ENCODE data around the gene GABRB1. TPM values are rescaled to one million over a fixed set of nuclear protein-coding genes. Genes with fewer than 3 reads are reported as not detected.

Gene GABRB1
- total RNA-seq, 2 experiments from 2014 or later: not detected

DNA sequence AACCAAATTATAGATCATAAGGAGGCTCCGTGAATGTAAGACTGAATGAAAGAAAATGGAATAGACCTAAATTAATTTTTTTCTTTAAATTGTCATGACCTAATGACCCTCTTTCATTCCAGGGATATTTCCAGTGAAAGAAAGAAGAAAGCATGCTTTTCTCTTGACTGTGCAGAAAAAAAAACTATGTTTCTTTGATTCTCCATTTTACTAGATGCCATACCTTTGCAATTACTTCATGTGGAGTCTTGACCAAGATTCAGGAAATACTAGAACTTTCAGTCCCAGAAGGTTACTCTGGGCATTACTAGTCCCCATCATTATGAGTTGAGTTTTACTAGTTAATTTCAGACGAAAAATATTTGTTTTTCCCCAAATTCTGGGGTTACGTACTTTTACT is 438.6 kb downstream of the GABRB1 start:
- H3K36me3 ChIP-seq (ENCODE audit: insufficient read depth, low read length): no peaks in the 10 kb centered on the region
- no peaks in the 10 kb centered on the region for H3K79me2 ChIP-seq (ENCODE audit: insufficient read depth, low read depth, low read length)
- H4K20me1 ChIP-seq (ENCODE audit: insufficient read depth, low read length): no peaks in the 10 kb centered on the region
- POLR2A ChIA-PET: interaction anchor here (1.9 to 10.3 kb wide), 2 partner anchors 10 to 13 kb away, joined by 5 to 140 read pairs; partner anchors contain the start of gene ATP10D
- no peak overlapping the region for H3K4me3 ChIP-seq (ENCODE audit: low read depth, low read length, poor library complexity, severe bottlenecking)
- H2AFZ ChIP-seq (ENCODE audit: low read length): no peak overlapping the region
- intact Hi-C loops (cut with micrococcal nuclease; ENCODE audit: unreplicated experiment): no loop called here
- H3K9me2 ChIP-seq (ENCODE audit: insufficient read depth, low read length): no peaks in the 10 kb centered on the region
- H3K27ac ChIP-seq (ENCODE audit: low read depth, low read length, poor library complexity, severe bottlenecking): no peak overlapping the region
- TF ChIP-seq, protein P1, sequence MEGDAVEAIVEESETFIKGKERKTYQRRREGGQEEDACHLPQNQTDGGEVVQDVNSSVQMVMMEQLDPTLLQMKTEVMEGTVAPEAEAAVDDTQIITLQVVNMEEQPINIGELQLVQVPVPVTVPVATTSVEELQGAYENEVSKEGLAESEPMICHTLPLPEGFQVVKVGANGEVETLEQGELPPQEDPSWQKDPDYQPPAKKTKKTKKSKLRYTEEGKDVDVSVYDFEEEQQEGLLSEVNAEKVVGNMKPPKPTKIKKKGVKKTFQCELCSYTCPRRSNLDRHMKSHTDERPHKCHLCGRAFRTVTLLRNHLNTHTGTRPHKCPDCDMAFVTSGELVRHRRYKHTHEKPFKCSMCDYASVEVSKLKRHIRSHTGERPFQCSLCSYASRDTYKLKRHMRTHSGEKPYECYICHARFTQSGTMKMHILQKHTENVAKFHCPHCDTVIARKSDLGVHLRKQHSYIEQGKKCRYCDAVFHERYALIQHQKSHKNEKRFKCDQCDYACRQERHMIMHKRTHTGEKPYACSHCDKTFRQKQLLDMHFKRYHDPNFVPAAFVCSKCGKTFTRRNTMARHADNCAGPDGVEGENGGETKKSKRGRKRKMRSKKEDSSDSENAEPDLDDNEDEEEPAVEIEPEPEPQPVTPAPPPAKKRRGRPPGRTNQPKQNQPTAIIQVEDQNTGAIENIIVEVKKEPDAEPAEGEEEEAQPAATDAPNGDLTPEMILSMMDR (conservative IDR thresholded peaks at IDR 0.05; ENCODE audit: low read length): no peak
- TF ChIP-seq EZH2phosphoT487 (IDR thresholded peaks at IDR 0.05; ENCODE audit: borderline replicate concordance, low read depth, low read length): no peak
- peaks cover 20% of the 10 kb centered on the region for H3K4me1 ChIP-seq (ENCODE audit: insufficient read depth, low read length, poor library complexity, severe bottlenecking)
- no TSS peak for BruUV-seq (replicated peaks)
- no peak for DNase-seq (ENCODE audit: low spot score)
- CTCF ChIA-PET (ENCODE audit: unreplicated experiment): no interaction called here
- no peak overlapping the region for H3K4me2 ChIP-seq (ENCODE audit: low read length)
- H3K9me3 ChIP-seq (ENCODE audit: low read length): no peaks in the 10 kb centered on the region

DNA sequence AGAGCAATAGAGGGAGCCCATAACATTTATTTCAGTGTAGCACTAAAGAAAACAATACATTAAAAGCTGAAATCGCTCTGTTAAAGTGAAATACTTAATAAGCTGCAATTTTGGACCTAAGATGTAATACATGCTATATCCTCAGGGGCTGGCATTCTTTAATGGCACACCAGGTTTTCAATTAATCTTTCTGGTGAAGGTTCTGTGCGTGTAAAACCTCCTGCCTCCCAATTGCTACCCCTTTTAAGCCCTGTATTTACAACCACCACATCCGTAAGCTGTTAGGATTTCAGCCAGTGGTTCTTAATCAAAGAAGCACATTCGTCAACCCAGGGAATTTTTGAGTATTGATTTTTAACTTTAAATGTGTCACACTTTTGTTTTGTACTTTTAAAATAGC is 439.7 kb downstream of the GABRB1 start:
- POLR2A ChIA-PET: interaction anchor here (1.2 to 10.3 kb wide), 2 partner anchors 11 to 12 kb away, joined by 3 to 140 read pairs; partner anchors contain the start of gene ATP10D
- Histone ChIP-seq H3K36me3 (ENCODE audit: insufficient read depth, low read length) (no peaks in the 10 kb centered on the region), H3K9me2 (ENCODE audit: insufficient read depth, low read length) (no peaks in the 10 kb centered on the region), H3K4me3 (ENCODE audit: low read depth, low read length, poor library complexity, severe bottlenecking) (no peak overlapping the region), H4K20me1 (ENCODE audit: insufficient read depth, low read length) (no peaks in the 10 kb centered on the region), H2AFZ (ENCODE audit: low read length) (no peak overlapping the region), H3K79me2 (ENCODE audit: insufficient read depth, low read depth, low read length) (no peaks in the 10 kb centered on the region), H3K9me3 (ENCODE audit: low read length) (no peaks in the 10 kb centered on the region), H3K27ac (ENCODE audit: low read depth, low read length, poor library complexity, severe bottlenecking) (no peak overlapping the region), H3K4me1 (ENCODE audit: insufficient read depth, low read length, poor library complexity, severe bottlenecking) (peaks cover 9% of the 10 kb centered on the region), H3K4me2 (ENCODE audit: low read length) (no peak overlapping the region)
- no peak for DNase-seq (ENCODE audit: low spot score)
- TF ChIP-seq, protein P1 (conservative IDR thresholded peaks at IDR 0.05; ENCODE audit: low read length): no peak
- no peak for TF ChIP-seq EZH2phosphoT487 (IDR thresholded peaks at IDR 0.05; ENCODE audit: borderline replicate concordance, low read depth, low read length)
- CTCF ChIA-PET (ENCODE audit: unreplicated experiment): no interaction called here
- intact Hi-C loops (cut with micrococcal nuclease; ENCODE audit: unreplicated experiment): no loop called here
- BruUV-seq (replicated peaks): no TSS peak

DNA sequence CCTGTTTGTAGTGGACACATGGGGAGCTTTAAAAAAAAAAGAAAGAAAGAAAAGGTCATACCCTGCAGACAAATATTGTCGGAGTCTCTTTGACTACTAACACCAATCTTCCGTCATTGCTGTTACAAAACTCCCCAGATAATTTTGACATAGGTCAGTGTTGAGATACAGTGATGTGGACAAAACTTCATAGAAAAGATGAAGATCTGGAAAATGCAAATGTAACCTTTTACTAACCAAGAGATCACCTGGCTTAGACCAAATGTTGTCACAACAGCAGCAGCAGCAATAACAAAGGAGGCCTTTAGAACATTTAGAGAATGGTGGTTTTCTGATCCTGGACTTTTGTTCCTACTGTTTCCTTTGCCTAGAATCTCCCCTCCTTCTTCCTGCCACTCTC is 440.2 kb downstream of the GABRB1 start:
- H3K4me2 ChIP-seq (ENCODE audit: low read length): no peak overlapping the region
- H3K9me2 ChIP-seq (ENCODE audit: insufficient read depth, low read length): no peaks in the 10 kb centered on the region
- ChIA-PET CTCF (ENCODE audit: unreplicated experiment) (no interaction called here), POLR2A (interaction anchor here (1.2 to 10.3 kb wide), 2 partner anchors 11 to 12 kb away, joined by 3 to 140 read pairs; partner anchors contain the start of gene ATP10D)
- H3K4me3 ChIP-seq (ENCODE audit: low read depth, low read length, poor library complexity, severe bottlenecking): no peak overlapping the region
- no peaks in the 10 kb centered on the region for H4K20me1 ChIP-seq (ENCODE audit: insufficient read depth, low read length)
- no peaks in the 10 kb centered on the region for H3K79me2 ChIP-seq (ENCODE audit: insufficient read depth, low read depth, low read length)
- no peaks in the 10 kb centered on the region for H3K36me3 ChIP-seq (ENCODE audit: insufficient read depth, low read length)
- intact Hi-C loops (cut with micrococcal nuclease; ENCODE audit: unreplicated experiment): no loop called here
- peaks cover 4% of the 10 kb centered on the region for H3K4me1 ChIP-seq (ENCODE audit: insufficient read depth, low read length, poor library complexity, severe bottlenecking)
- no peaks in the 10 kb centered on the region for H3K9me3 ChIP-seq (ENCODE audit: low read length)
- TF ChIP-seq EZH2phosphoT487 (IDR thresholded peaks at IDR 0.05; ENCODE audit: borderline replicate concordance, low read depth, low read length): no peak
- TF ChIP-seq, protein P1 (conservative IDR thresholded peaks at IDR 0.05; ENCODE audit: low read length): no peak
- no peak overlapping the region for H2AFZ ChIP-seq (ENCODE audit: low read length)
- no peak for DNase-seq (ENCODE audit: low spot score)
- H3K27ac ChIP-seq (ENCODE audit: low read depth, low read length, poor library complexity, severe bottlenecking): no peak overlapping the region
- no TSS peak for BruUV-seq (replicated peaks)
